ENCODE data around the gene ANXA9. TPM values are rescaled to one million over a fixed set of nuclear protein-coding genes. Genes with fewer than 3 reads are reported as not detected.

ANXA9 gene
- total RNA-seq: 0.49 TPM

GRCh38 chr1:150981805-150982712, at the start of gene ANXA9:
ANXA9 (plus strand) TSS chr1:150982292; CDS start chr1:150983106, 814 bp downstream.
- H3K4me3 ChIP-seq: no peak within 1 kb of the TSS
- DNase-seq (ENCODE audit: extremely low spot score in 2 of 2): no peak
- intact Hi-C loops (cut with DNase I): no loop called here
- H3K9me3 ChIP-seq: no peaks in the 10 kb centered on the region
- H3K36me3 ChIP-seq: no peaks in the 10 kb centered on the region
- no peak within 1 kb of the TSS for H3K27ac ChIP-seq
- peaks cover 22% of the 10 kb centered on the region for H3K4me1 ChIP-seq
- H3K27me3 ChIP-seq: no peaks in the 10 kb centered on the region
- TF ChIP-seq CTCF (IDR thresholded peaks at IDR 0.05) (no peak), POLR2A (IDR thresholded peaks at IDR 0.05) (no peak), POLR2AphosphoS5 (IDR thresholded peaks at IDR 0.05; ENCODE audit: insufficient read depth in 1 of 2, low read depth in 1 of 2) (no peak)

- no peak overlapping the region for H3K4me3 ChIP-seq
- intact Hi-C loops (cut with DNase I): no loop called here
- H3K27me3 ChIP-seq: no peaks in the 10 kb centered on the region
- TF ChIP-seq POLR2AphosphoS5 (IDR thresholded peaks at IDR 0.05; ENCODE audit: insufficient read depth in 1 of 2, low read depth in 1 of 2) (no peak), CTCF (IDR thresholded peaks at IDR 0.05) (no peak), POLR2A (IDR thresholded peaks at IDR 0.05) (no peak)
- no peaks in the 10 kb centered on the region for H3K9me3 ChIP-seq
- H3K27ac ChIP-seq: no peak overlapping the region
- no peaks in the 10 kb centered on the region for H3K4me1 ChIP-seq
- DNase-seq (ENCODE audit: extremely low spot score in 2 of 2): no peak
- H3K36me3 ChIP-seq: peaks cover 0 to 78% of the 10 kb centered on the region in 2 donors
These were observed 37.2 kb upstream of the ANXA9 start for GRCh38 chr1:150944856-150945255.

- H3K36me3 ChIP-seq: peaks cover 0 to 80% of the 10 kb centered on the region in 2 donors
- no peak overlapping the region for H3K27ac ChIP-seq
These were observed 27.4 kb upstream of the ANXA9 start for GRCh38 chr1:150954708-150955107.

GRCh38 chr1:150955280-150955679, 26.8 kb upstream of the ANXA9 start:
- no peaks in the 10 kb centered on the region for H3K27me3 ChIP-seq
- no peak for DNase-seq (ENCODE audit: extremely low spot score in 2 of 2)
- H3K9me3 ChIP-seq: no peaks in the 10 kb centered on the region
- peaks cover 0 to 81% of the 10 kb centered on the region in 2 donors for H3K36me3 ChIP-seq
- no peak for TF ChIP-seq POLR2A (IDR thresholded peaks at IDR 0.05)
- no peak for TF ChIP-seq CTCF (IDR thresholded peaks at IDR 0.05)
- no peak for TF ChIP-seq POLR2AphosphoS5 (IDR thresholded peaks at IDR 0.05; ENCODE audit: insufficient read depth in 1 of 2, low read depth in 1 of 2)
- H3K4me3 ChIP-seq: no peak overlapping the region
- H3K4me1 ChIP-seq: no peaks in the 10 kb centered on the region
- H3K27ac ChIP-seq: no peak overlapping the region
- intact Hi-C loops (cut with DNase I): no loop called here

More at GRCh38 chr1:150954708-150955107, 27.4 kb upstream of the ANXA9 start:
- DNase-seq (ENCODE audit: extremely low spot score in 2 of 2): no peak
- TF ChIP-seq POLR2A (IDR thresholded peaks at IDR 0.05) (no peak), POLR2AphosphoS5 (IDR thresholded peaks at IDR 0.05; ENCODE audit: insufficient read depth in 1 of 2, low read depth in 1 of 2) (no peak), CTCF (IDR thresholded peaks at IDR 0.05) (no peak)
- Histone ChIP-seq H3K9me3 (no peaks in the 10 kb centered on the region), H3K4me3 (no peak overlapping the region), H3K4me1 (no peaks in the 10 kb centered on the region), H3K27me3 (no peaks in the 10 kb centered on the region)
- intact Hi-C loops (cut with DNase I): no loop called here

- Histone ChIP-seq H3K4me1 (no peaks in the 10 kb centered on the region), H3K36me3 (peaks cover 0 to 81% of the 10 kb centered on the region in 2 donors), H3K27me3 (no peaks in the 10 kb centered on the region), H3K27ac (no peak overlapping the region), H3K9me3 (no peaks in the 10 kb centered on the region), H3K4me3 (no peak overlapping the region)
- intact Hi-C loops (cut with DNase I): no loop called here
- TF ChIP-seq POLR2A (IDR thresholded peaks at IDR 0.05) (no peak), POLR2AphosphoS5 (IDR thresholded peaks at IDR 0.05; ENCODE audit: insufficient read depth in 1 of 2, low read depth in 1 of 2) (no peak), CTCF (IDR thresholded peaks at IDR 0.05) (no peak)
- no peak for DNase-seq (ENCODE audit: extremely low spot score in 2 of 2)
These were observed 24.4 kb upstream of the ANXA9 start for GRCh38 chr1:150957666-150958065.
